ENCODE data around the gene NACAD. TPM values are rescaled to one million over a fixed set of nuclear protein-coding genes. Genes with fewer than 3 reads are reported as not detected.

Gene NACAD
- total and polyA plus RNA-seq, 8 donors = 0.31 to 3.5 (median 1.2) TPM

DNA sequence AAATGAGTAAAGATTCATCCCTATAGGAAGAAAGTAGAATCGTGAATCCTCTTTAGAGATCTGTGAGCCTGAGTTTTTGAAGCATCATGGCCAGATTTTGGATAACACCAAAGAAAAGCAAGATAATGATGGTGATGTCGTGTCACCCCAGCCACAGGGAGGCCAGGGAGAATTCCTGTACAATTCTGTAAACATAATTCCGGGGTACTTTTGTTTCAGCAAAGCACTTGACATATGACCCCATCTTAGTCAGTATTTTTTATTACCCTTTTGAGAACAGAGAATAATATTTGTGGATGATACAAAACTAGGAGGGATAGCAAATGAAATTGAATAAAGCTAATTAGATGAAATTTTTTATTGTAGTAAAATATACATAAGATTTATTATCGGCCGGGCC is 33.8 kb downstream of the NACAD start:
- no peak overlapping the region for H3K4me3 ChIP-seq
- DNase-seq (no peak), ATAC-seq (no peak), FAIRE-seq (no peak)
- WGBS, 2 donors = 90 to 92% methylated on average over 5 of the region's 5 CpGs
- intact Hi-C loops (cut with DNase I) = no loop called here
- no peaks in the 10 kb centered on the region for H3K27me3 ChIP-seq
- no peak for TF ChIP-seq CTCF (IDR thresholded peaks at IDR 0.05)
- H3K9me3 ChIP-seq = no peaks in the 10 kb centered on the region
- H3K27ac ChIP-seq = no peak overlapping the region
- no peaks in the 10 kb centered on the region for H3K36me3 ChIP-seq
- no peaks in the 10 kb centered on the region for H3K4me1 ChIP-seq

DNA sequence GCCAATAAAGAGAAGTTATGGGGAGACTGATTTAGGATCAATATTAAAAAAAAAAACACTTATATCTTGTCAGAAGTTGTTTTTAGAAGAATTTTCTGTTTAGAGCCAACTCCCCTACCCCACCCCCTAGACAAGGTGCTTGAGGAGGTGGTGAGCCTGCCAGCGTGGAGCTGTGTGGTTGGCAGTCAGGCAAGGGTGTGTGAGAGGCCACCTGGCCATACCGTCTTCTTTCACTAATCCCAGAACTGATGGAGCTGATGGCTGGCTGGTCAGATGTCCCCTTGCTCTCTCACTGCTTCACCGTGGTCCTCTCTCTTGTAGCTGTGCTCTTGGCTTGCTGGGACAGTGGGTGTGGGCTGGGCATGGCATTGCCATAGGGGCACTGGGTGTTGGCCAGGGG is 34.3 kb downstream of the NACAD start:
- Histone ChIP-seq H3K36me3 (no peaks in the 10 kb centered on the region), H3K9me3 (no peaks in the 10 kb centered on the region), H3K4me1 (no peaks in the 10 kb centered on the region), H3K27ac (no peak overlapping the region), H3K4me3 (no peak overlapping the region), H3K27me3 (no peaks in the 10 kb centered on the region)
- WGBS, 2 donors = 90 to 97% methylated on average over 3 of the region's 3 CpGs
- ATAC-seq (no peak), FAIRE-seq (no peak), DNase-seq (no peak)
- intact Hi-C loops (cut with DNase I) = no loop called here
- TF ChIP-seq CTCF (IDR thresholded peaks at IDR 0.05) = no peak

DNA sequence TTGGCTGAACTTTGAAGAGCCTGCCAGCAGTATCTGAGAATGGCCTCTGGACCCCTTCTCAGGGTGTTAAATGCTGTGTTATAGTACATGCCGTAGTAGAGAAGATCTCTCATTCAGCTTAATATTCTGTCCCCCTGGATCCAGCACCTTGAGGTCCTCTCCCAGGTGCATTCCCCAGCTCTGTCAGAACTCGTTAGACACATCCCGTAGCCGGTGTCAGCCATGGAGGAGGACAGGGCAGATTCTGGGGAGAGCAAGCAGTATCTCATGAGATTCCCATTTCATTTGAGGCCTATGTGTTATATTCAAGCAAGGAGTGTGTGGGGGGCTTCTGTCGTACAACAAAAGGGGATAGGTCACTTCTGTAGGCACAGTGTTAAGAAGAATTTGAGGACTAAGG is 34.8 kb downstream of the NACAD start:
- H3K4me3 ChIP-seq = no peak overlapping the region
- FAIRE-seq = no peak
- 93 to 97% methylated on average over 5 of the region's 5 CpGs for WGBS, 2 donors
- DNase-seq = no peak
- H3K27ac ChIP-seq = no peak overlapping the region
- no peaks in the 10 kb centered on the region for H3K27me3 ChIP-seq
- ATAC-seq = no peak
- no peaks in the 10 kb centered on the region for H3K9me3 ChIP-seq
- TF ChIP-seq CTCF (IDR thresholded peaks at IDR 0.05) = no peak
- H3K36me3 ChIP-seq = no peaks in the 10 kb centered on the region
- intact Hi-C loops (cut with DNase I) = no loop called here
- H3K4me1 ChIP-seq = no peaks in the 10 kb centered on the region

DNA sequence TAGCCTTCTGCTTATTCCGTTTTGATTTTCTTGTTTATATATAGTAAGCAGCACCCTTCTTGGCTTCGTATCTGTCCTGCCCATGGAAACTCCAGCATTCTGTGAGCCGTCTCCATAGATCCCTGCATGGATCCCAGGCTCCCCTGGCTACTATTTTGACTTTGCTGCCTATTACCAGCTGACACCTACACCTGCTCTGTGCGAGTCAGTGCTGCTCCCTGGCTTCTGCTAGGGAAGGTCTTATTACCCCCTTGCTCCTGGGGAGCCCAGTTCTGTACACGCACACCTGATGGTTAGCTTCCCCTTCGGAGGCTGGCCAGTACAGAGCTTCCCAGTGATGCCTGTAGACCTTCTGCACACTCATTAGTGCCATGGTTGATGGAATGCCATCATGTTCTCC is 35.4 kb downstream of the NACAD start:
- no peaks in the 10 kb centered on the region for H3K36me3 ChIP-seq
- no peak for DNase-seq
- intact Hi-C loops (cut with DNase I) = no loop called here
- no peaks in the 10 kb centered on the region for H3K9me3 ChIP-seq
- H3K4me1 ChIP-seq = no peaks in the 10 kb centered on the region
- TF ChIP-seq CTCF (IDR thresholded peaks at IDR 0.05) = no peak
- ATAC-seq = no peak
- H3K27me3 ChIP-seq = no peaks in the 10 kb centered on the region
- no peak overlapping the region for H3K4me3 ChIP-seq
- no peak overlapping the region for H3K27ac ChIP-seq
- 62 to 98% methylated on average over 6 of the region's 6 CpGs for WGBS, 2 donors
- FAIRE-seq = no peak

DNA sequence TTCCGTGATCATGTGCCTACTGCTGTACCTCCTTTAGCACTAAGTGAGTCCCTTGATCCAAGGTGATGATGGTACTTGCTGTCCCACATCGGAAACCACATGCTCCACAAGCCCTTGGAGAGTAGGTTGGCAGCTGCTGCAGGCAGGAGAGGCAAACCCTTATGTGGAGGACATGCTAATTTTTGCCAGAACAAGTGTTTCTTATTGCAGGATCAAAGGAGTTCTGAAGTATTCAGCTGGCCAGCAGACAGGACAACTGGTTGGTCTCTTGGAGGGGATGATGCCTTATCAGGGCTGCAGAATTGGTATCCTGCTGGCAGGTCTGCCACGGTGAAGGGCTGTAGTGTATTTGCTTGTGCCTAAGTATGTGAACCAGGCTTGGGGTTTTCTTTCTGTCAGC is 36.8 kb downstream of the NACAD start:
- ATAC-seq = no peak
- Histone ChIP-seq H3K27me3 (no peaks in the 10 kb centered on the region), H3K36me3 (no peaks in the 10 kb centered on the region), H3K4me3 (no peak overlapping the region), H3K4me1 (no peaks in the 10 kb centered on the region), H3K9me3 (no peaks in the 10 kb centered on the region), H3K27ac (no peak overlapping the region)
- DNase-seq = no peak
- intact Hi-C loops (cut with DNase I) = no loop called here
- WGBS, 2 donors = 88 to 91% methylated on average over 3 of the region's 3 CpGs
- no peak for FAIRE-seq
- no peak for TF ChIP-seq CTCF (IDR thresholded peaks at IDR 0.05)

All from pancreas (tissue), 10 donors.